Thoracic aorta (tissue), 2 donors: ENCODE results near the gene LMO7. TPM values are rescaled to one million over a fixed set of nuclear protein-coding genes. Genes with fewer than 3 reads are reported as not detected.

Source experiments
- ATAC-seq: fragments of 150-250 bp; one replicate; pipeline ENCODE4 v1.8.0; 2017; ENCODE audit warnings: low read depth; ENCODE audit not compliant: insufficient number of reproducible peaks, low FRiP score
- DNase-seq: peaks from one replicate; pipeline ENCODE4 v3.0.0-alpha.2; 2020; ENCODE audit warnings: low spot score
- H3K27ac ChIP-seq, 2 donors: fragments of 200-600 bp; sonication (generic); 1 replicate in 1 of 2; 2 replicates in 1 of 2; pipeline ENCODE4 v1.5.1; 2016; ENCODE audit warnings: mild to moderate bottlenecking in 2 of 2, moderate library complexity in 2 of 2
- H3K27me3 ChIP-seq: fragments of 200-600 bp; sonication (generic); replicated peaks from 2 replicates; pipeline ENCODE4 v1.6.0; 2016; ENCODE audit warnings: mild to moderate bottlenecking; ENCODE audit not compliant: insufficient read depth
- H3K36me3 ChIP-seq: fragments of 200-600 bp; sonication (generic); one replicate; pipeline ENCODE4 v1.5.1; 2016
- H3K4me1 ChIP-seq, 2 donors: fragments of 200-600 bp; sonication (generic); 1 replicate in 1 of 2; 2 replicates in 1 of 2; pipeline versions ENCODE4 v1.5.1 to v1.6.0; 2016; ENCODE audit warnings: low read depth in 2 of 2, mild to moderate bottlenecking in 1 of 2; ENCODE audit not compliant: control insufficient read depth in 1 of 2
- H3K4me3 ChIP-seq: fragments of 200-600 bp; sonication (generic); 2 replicates; pipeline ENCODE4 v1.5.1; 2016; ENCODE audit warnings: mild to moderate bottlenecking
- H3K9me3 ChIP-seq: fragments of 200-600 bp; sonication (generic); 2 replicates; pipeline ENCODE4 v1.5.1; 2016
- total RNA-seq, 2 donors: library from RNA; depleted of rRNA; stranded (reverse); fragments of >200 nt; gene quantifications; one replicate each; pipeline versions ENCODE4 v1.1.0 to v1.2.3, GENCODE V29; 2016
- TF ChIP-seq, protein P1 (sequence below): fragments of 200-600 bp; sonication (generic); IDR thresholded peaks from one replicate; pipeline ENCODE4 v1.5.1; 2019; ENCODE audit warnings: antibody characterized with exemption

Gene LMO7
- total RNA-seq, 2 donors from 2014 or later = 76.3 to 89.9 TPM

GRCh38 chr13:75818179-75818967, 182.2 kb downstream of the LMO7 start:
- ATAC-seq (no peak), DNase-seq (no peak)
- Histone ChIP-seq H3K27ac (no peak overlapping the region), H3K9me3 (no peaks in the 10 kb centered on the region), H3K4me1 (peaks cover 0 to 23% of the 10 kb centered on the region in 2 donors), H3K36me3 (peaks cover 6% of the 10 kb centered on the region), H3K27me3 (no peaks in the 10 kb centered on the region), H3K4me3 (no peak overlapping the region)
- TF ChIP-seq, protein P1, sequence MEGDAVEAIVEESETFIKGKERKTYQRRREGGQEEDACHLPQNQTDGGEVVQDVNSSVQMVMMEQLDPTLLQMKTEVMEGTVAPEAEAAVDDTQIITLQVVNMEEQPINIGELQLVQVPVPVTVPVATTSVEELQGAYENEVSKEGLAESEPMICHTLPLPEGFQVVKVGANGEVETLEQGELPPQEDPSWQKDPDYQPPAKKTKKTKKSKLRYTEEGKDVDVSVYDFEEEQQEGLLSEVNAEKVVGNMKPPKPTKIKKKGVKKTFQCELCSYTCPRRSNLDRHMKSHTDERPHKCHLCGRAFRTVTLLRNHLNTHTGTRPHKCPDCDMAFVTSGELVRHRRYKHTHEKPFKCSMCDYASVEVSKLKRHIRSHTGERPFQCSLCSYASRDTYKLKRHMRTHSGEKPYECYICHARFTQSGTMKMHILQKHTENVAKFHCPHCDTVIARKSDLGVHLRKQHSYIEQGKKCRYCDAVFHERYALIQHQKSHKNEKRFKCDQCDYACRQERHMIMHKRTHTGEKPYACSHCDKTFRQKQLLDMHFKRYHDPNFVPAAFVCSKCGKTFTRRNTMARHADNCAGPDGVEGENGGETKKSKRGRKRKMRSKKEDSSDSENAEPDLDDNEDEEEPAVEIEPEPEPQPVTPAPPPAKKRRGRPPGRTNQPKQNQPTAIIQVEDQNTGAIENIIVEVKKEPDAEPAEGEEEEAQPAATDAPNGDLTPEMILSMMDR = no peak

DNA sequence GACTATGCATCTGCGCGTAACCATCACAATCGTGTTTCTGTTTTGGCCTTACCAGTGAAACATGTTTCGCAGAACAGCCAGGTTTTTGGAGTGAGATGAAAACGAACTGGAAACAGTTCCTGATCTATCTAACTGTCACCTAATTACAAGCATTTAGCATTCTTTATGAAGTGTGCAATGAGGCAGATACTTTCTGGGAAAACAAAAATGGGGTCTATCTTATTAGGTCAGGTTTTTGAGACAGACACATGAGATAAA, 182.8 kb downstream of the LMO7 start:
- TF ChIP-seq, protein P1 = no peak
- Histone ChIP-seq H3K36me3 (peaks cover 6% of the 10 kb centered on the region), H3K27me3 (no peaks in the 10 kb centered on the region), H3K4me3 (no peak overlapping the region), H3K4me1 (peaks cover 0 to 18% of the 10 kb centered on the region in 2 donors), H3K27ac (no peak overlapping the region), H3K9me3 (no peaks in the 10 kb centered on the region)
- DNase-seq = no peak
- no peak for ATAC-seq

DNA sequence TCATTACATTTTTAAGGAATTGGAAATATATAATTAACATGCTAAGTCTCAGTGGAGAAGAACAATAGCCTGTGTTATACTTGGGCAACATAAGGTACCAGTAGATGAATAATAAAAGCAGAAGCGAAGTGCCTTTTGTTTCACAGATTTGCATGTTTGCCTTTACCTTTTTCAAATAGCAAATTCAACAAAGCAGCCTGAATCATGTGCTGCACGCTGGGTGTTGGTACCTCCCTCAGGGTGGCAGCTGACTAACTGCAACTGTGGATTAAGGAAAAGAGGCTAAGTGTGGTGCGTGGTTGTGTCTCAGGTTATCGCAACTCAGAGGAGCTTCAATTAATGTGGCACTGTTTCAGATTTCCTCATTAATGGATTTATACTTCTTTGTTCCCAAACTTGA, 189.0 kb downstream of the LMO7 start:
- Histone ChIP-seq H3K4me3 (no peak overlapping the region), H3K27me3 (no peaks in the 10 kb centered on the region), H3K36me3 (no peaks in the 10 kb centered on the region), H3K4me1 (no peaks in the 10 kb centered on the region), H3K27ac (no peak overlapping the region), H3K9me3 (no peaks in the 10 kb centered on the region)
- TF ChIP-seq, protein P1 = no peak
- no peak for DNase-seq
- no peak for ATAC-seq

GRCh38 chr13:75825594-75825993, 189.5 kb downstream of the LMO7 start:
- ATAC-seq = no peak

GRCh38 chr13:75826391-75826790, 190.3 kb downstream of the LMO7 start:
- H3K27me3 ChIP-seq = no peaks in the 10 kb centered on the region
- H3K9me3 ChIP-seq = no peaks in the 10 kb centered on the region
- DNase-seq = no peak
- H3K4me1 ChIP-seq = no peaks in the 10 kb centered on the region
- ATAC-seq = no peak
- no peaks in the 10 kb centered on the region for H3K36me3 ChIP-seq
- TF ChIP-seq, protein P1 = no peak
- no peak overlapping the region for H3K4me3 ChIP-seq
- no peak overlapping the region for H3K27ac ChIP-seq

More at GRCh38 chr13:75825594-75825993, 189.5 kb downstream of the LMO7 start:
- Histone ChIP-seq H3K36me3 (no peaks in the 10 kb centered on the region), H3K27me3 (no peaks in the 10 kb centered on the region), H3K4me1 (no peaks in the 10 kb centered on the region), H3K9me3 (no peaks in the 10 kb centered on the region), H3K4me3 (no peak overlapping the region), H3K27ac (no peak overlapping the region)
- DNase-seq = no peak
- TF ChIP-seq, protein P1 = no peak
